ENCODE measurements around the gene ZKSCAN4. TPM values are rescaled to one million over a fixed set of nuclear protein-coding genes. Genes with fewer than 3 reads are reported as not detected.

ZKSCAN4 gene
- total and polyA plus RNA-seq, 7 donors = 0.83 to 2.2 (median 1.7) TPM

GRCh38 chr6:28266563-28266961 is 14.5 kb upstream of the ZKSCAN4 start:
- 8 to 14% (median 12%) methylated on average over 5 of the region's 5 CpGs for WGBS, 3 donors
- peak overlapping the region; percentile 77 for H3K4me3 ChIP-seq
- peaks cover 2 to 7% of the 10 kb centered on the region in 2 donors for H3K36me3 ChIP-seq (ENCODE audit: insufficient read depth in 1 of 2, low read depth in 1 of 2)
- ATAC-seq = no peak
- no peaks in the 10 kb centered on the region for H3K9me3 ChIP-seq
- peak overlapping the region; percentile 78 for H3K27ac ChIP-seq
- intact Hi-C loops (cut with DNase I) = loop anchor here (2.0 to 5.0 kb wide), 3 partner anchors 14 to 129 kb away; partner anchors contain the start of gene ZKSCAN4 (in 1 of the 2)
- TF ChIP-seq CTCF (IDR thresholded peaks at IDR 0.05) = no peak
- no peaks in the 10 kb centered on the region for H3K27me3 ChIP-seq (ENCODE audit: insufficient read depth in 3 of 3, low read length in 2 of 3)
- DNase-seq = no peak
- H3K4me1 ChIP-seq = peaks cover 27% of the 10 kb centered on the region

- intact Hi-C loops (cut with DNase I) = loop anchor here (5.0 kb wide), 3 partner anchors 82 to 128 kb away; partner anchors contain the start of gene ZKSCAN3 (in 1 of the 2)
- 66 to 70% (median 69%) methylated on average over 4 of the region's 4 CpGs for WGBS, 3 donors
- no peaks in the 10 kb centered on the region for H3K27me3 ChIP-seq (ENCODE audit: insufficient read depth in 3 of 3, low read length in 2 of 3)
- ATAC-seq (no peak), DNase-seq (no peak)
- peaks cover 7% of the 10 kb centered on the region for H3K9me3 ChIP-seq
- H3K4me1 ChIP-seq = peaks cover 27% of the 10 kb centered on the region
- H3K4me3 ChIP-seq = no peak overlapping the region
- H3K27ac ChIP-seq = no peak overlapping the region
- H3K36me3 ChIP-seq (ENCODE audit: insufficient read depth in 1 of 2, low read depth in 1 of 2) = peaks cover 0 to 2% of the 10 kb centered on the region in 2 donors
- no peak for TF ChIP-seq CTCF (IDR thresholded peaks at IDR 0.05)
Measured at GRCh38 chr6:28264834-28265401, 12.8 kb upstream of the ZKSCAN4 start.

- H3K27ac ChIP-seq = no peak overlapping the region
- peaks cover 14% of the 10 kb centered on the region for H3K9me3 ChIP-seq
- TF ChIP-seq CTCF (IDR thresholded peaks at IDR 0.05) = no peak
- intact Hi-C loops (cut with DNase I) = loop anchor here in 1 of 2 donors (5.0 kb wide), 1 partner anchor 83 kb away; the partner anchor contains the start of gene ZKSCAN3
- WGBS, 3 donors = 46 to 60% (median 57%) methylated on average over 2 of the region's 2 CpGs
- H3K4me3 ChIP-seq = no peak overlapping the region
- no peak for DNase-seq
- no peak for ATAC-seq
- H3K4me1 ChIP-seq = peaks cover 26% of the 10 kb centered on the region
- H3K27me3 ChIP-seq (ENCODE audit: insufficient read depth in 3 of 3, low read length in 2 of 3) = no peaks in the 10 kb centered on the region
- H3K36me3 ChIP-seq (ENCODE audit: insufficient read depth in 1 of 2, low read depth in 1 of 2) = peaks cover 0 to 2% of the 10 kb centered on the region in 2 donors
Measured at GRCh38 chr6:28263922-28264321, 11.9 kb upstream of the ZKSCAN4 start.

- Histone ChIP-seq H3K9me3 (peaks cover 14% of the 10 kb centered on the region), H3K27me3 (ENCODE audit: insufficient read depth in 3 of 3, low read length in 2 of 3) (no peaks in the 10 kb centered on the region), H3K4me3 (peak within 1 kb of the TSS; percentile 77), H3K4me1 (peaks cover 3% of the 10 kb centered on the region), H3K36me3 (ENCODE audit: insufficient read depth in 1 of 2, low read depth in 1 of 2) (peaks cover 0 to 2% of the 10 kb centered on the region in 2 donors), H3K27ac (peak within 1 kb of the TSS; percentile 69)
- TF ChIP-seq CTCF (IDR thresholded peaks at IDR 0.05) = no peak
- intact Hi-C loops (cut with DNase I) = no loop called here
- DNase-seq (peak; percentile 89 to 92), ATAC-seq (peak; percentile 96 to 100 (median 99))
- 22 to 27% (median 24%) methylated on average over 58 of the region's 58 CpGs for WGBS, 3 donors
Measured at GRCh38 chr6:28258877-28259777, 7.1 kb upstream of the ZKSCAN4 start, which contains the start of gene NKAPL. Gene NKAPL (plus strand): TSS chr6:28259297. CDS start chr6:28259372, 75 bp downstream.

Data from psoas muscle (tissue), 8 donors.